AG09309 (cell line): ENCODE data around the gene UCMA.

ENCODE experiments used
- DNase-seq: peaks from one replicate; pipeline ENCODE4 v3.0.0-alpha.2; 2010; ENCODE audit warnings: low read depth
- H3K4me3 ChIP-seq: 2 replicates; pipeline ENCODE4 v1.5.1; 2011; ENCODE audit warnings: mild to moderate bottlenecking, low read depth, low read length, moderate library complexity; ENCODE audit not compliant: control insufficient read depth
- TF ChIP-seq, protein P1 (sequence below): IDR thresholded peaks from 2 replicates; pipeline ENCODE4 v1.5.1; 2011; ENCODE audit warnings: mild to moderate bottlenecking, low read depth, low read length, inconsistent platforms; ENCODE audit not compliant: insufficient read depth, control insufficient read depth; ENCODE audit errors: missing control alignments

Gene UCMA

DNA sequence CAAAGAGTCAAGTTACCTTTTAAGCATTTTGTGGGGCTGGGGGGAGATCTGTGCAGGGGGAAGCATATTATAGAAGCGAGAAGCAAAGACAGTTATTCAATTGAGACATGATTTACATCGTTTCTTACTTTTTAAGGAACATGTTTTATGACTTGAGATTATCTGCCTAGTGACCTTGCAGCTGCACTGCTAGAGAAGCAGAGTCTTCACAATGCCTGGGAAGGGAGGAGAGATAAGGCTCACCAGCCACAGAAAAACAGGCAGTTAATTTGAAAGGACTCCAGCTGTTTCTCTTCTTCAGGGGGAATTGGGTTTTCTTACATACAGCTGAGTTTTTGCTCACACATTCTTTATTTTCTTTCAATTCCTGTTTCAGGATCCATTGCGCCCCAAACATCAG lies 34.7 kb upstream of the UCMA start:
- no peak overlapping the region for H3K4me3 ChIP-seq
- no peak for DNase-seq
- TF ChIP-seq, protein P1, sequence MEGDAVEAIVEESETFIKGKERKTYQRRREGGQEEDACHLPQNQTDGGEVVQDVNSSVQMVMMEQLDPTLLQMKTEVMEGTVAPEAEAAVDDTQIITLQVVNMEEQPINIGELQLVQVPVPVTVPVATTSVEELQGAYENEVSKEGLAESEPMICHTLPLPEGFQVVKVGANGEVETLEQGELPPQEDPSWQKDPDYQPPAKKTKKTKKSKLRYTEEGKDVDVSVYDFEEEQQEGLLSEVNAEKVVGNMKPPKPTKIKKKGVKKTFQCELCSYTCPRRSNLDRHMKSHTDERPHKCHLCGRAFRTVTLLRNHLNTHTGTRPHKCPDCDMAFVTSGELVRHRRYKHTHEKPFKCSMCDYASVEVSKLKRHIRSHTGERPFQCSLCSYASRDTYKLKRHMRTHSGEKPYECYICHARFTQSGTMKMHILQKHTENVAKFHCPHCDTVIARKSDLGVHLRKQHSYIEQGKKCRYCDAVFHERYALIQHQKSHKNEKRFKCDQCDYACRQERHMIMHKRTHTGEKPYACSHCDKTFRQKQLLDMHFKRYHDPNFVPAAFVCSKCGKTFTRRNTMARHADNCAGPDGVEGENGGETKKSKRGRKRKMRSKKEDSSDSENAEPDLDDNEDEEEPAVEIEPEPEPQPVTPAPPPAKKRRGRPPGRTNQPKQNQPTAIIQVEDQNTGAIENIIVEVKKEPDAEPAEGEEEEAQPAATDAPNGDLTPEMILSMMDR, result no peak

DNA sequence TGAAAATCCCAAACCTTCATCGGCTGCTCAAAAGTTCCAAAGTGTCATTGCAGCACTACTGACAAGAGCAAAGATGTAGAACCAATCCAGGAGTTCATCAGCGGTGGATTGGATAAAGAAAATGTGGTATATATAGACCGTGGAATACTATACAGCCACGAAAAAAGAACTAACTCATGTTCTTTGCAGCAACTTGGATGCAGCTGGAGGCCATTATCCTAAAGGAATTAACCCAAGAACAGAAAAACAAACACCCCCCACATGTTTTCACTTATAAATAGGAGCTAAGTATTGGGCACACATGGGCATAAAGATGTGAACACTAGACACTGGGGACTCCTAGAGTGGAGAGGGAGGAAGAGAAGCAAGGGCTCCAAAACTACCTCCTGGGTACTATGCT lies 34.1 kb upstream of the UCMA start:
- DNase-seq, result no peak
- H3K4me3 ChIP-seq, result no peak overlapping the region

DNA sequence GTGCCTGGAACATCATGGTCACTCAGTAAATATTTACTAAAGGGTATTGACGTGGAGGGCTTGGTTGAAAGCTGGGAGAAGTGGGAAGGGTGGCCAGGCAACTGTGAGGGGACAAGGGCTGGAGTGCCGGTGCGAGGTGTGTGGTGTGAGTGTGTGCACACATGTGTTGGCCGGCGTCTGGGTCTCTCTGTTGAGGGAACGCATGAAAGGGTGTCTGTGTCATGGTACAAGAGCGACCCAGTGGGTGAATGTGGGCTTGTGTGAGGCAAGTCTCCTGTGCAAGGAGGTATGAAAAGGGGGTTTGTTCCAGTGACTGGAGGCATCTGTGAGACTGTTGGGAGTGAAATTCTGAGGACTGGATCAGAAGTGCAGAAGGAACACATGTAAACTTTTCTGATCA lies 29.4 kb upstream of the UCMA start:
- DNase-seq, result no peak
- TF ChIP-seq, protein P1, result no peak
- H3K4me3 ChIP-seq, result no peak overlapping the region

More for the DNA sequence above, 34.1 kb upstream of the UCMA start:
- TF ChIP-seq, protein P1, result no peak

DNA sequence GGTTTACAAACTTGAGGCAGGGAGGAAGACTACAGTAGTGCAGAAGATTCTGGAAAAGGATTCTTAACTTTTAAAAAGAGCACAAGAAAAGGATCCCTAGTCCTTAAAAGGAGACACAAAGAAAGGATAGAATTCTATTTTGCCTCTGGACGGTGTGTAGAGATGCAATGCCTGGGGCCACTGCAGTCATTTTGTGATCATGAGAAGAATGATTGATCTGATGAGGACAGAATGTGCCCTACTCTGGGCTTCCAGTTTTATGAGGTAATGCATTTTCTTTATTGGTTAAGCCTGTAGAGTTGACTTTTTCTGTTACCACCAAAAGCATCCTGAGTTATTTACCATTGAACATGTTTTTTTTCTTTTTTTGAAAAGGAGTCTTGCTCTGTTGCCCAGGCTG lies 28.3 kb upstream of the UCMA start:
- TF ChIP-seq, protein P1, result no peak
- DNase-seq, result no peak
- H3K4me3 ChIP-seq, result no peak overlapping the region

DNA sequence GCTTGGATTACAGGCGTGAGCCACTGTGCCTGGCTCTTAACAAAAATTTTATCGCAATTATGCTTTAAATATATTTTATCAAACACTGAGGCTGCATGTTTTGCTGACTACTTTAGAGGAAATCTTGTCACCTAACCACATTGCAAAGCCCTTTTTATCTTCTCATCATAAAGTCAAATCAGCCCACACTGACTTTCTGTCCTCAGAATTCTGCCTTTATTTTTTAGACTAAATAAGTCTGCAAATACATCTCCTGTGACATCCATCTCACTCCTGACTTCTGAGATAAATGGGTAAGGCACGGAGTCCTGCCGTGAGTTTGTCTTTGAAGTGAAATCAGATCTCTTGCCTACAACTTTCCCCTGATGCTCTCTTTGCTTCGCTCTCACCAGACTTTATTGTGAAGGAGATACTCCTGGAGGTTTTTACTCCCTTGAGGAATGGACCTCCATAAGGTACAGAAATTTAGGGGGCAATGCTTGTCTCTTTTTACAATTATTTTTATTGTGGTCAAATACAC lies 23.5 kb upstream of the UCMA start:
- H3K4me3 ChIP-seq, result no peak overlapping the region
- no peak for DNase-seq
- TF ChIP-seq, protein P1, result no peak

DNA sequence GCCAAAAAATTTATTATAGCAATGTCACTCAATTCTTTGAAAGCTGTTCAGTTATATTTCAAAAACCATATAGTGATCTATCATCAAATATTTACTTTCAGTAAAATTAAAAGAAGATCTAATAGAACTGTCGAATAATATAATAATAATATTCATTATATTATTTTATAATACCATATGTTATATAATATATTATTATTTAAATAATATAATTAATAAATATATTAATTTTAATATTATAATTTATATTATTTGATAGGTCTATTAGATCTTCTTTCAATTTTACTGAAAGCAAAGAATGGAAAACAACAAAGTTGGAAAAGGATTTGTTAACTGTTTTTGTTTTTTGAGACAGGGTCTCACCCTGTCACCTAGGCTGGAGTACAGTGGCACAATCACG lies 22.5 kb upstream of the UCMA start:
- no peak overlapping the region for H3K4me3 ChIP-seq
- TF ChIP-seq, protein P1, result no peak
- no peak for DNase-seq

DNA sequence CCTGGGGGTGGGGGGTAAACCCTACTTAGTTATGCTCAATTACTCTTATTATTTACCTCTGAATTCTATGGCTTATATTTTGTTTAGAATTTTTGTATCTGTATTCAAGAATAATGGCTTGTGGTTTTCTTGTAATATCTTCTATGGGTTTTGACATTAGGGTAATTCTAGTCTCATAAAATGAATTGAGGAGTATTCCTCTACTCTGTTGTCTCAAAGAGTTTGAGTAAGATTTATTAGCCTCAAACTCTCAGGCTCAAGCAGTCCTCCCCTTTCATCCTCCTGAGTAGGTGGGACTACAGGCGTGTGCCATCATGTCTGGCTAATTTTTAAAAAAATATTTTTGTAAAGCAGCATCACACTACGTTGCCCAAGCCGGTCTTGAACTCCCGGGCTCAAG lies 19.6 kb upstream of the UCMA start:
- no peak for DNase-seq
- TF ChIP-seq, protein P1, result no peak
- no peak overlapping the region for H3K4me3 ChIP-seq
